ENCODE data around the gene AOX1.
"Not testable (repeated sequence)": the region's sequence is repeated elsewhere in the genome, so short reads cannot be mapped to it uniquely, and the experiment has no call there.

The AOX1 gene

GRCh38 chr2:200585730-200586643 is at the start of gene AOX1:
Gene AOX1, plus strand, starts transcription at chr2:200586014. Its CDS starts 95 bp downstream, at chr2:200586109.
- Histone ChIP-seq H3K9ac (ENCODE audit: low read length) (no peak within 1 kb of the TSS), H3K36me3 (ENCODE audit: control insufficient read depth, insufficient read depth, low read length) (no peaks in the 10 kb centered on the region), H3K27me3 (ENCODE audit: control insufficient read depth, insufficient read depth, low read length) (no peaks in the 10 kb centered on the region), H3K4me3 (ENCODE audit: low read length) (peak within 1 kb of the TSS; percentile 75), H3K27ac (ENCODE audit: low read depth, low read length) (peak within 1 kb of the TSS; percentile 44), H3K4me1 (ENCODE audit: control insufficient read depth, insufficient read depth, low read length) (no peaks in the 10 kb centered on the region)

GRCh38 chr2:200538139-200538538 is 47.7 kb upstream of the AOX1 start:
- Histone ChIP-seq H3K27ac (ENCODE audit: low read depth, low read length) (no peak overlapping the region), H3K4me1 (ENCODE audit: control insufficient read depth, insufficient read depth, low read length) (no peaks in the 10 kb centered on the region), H3K27me3 (ENCODE audit: control insufficient read depth, insufficient read depth, low read length) (no peaks in the 10 kb centered on the region), H3K36me3 (ENCODE audit: control insufficient read depth, insufficient read depth, low read length) (no peaks in the 10 kb centered on the region), H3K4me3 (ENCODE audit: low read length) (no peak overlapping the region), H3K9ac (ENCODE audit: low read length) (no peak overlapping the region)

- Histone ChIP-seq H3K27ac (ENCODE audit: low read depth, low read length) (no peak overlapping the region), H3K9ac (ENCODE audit: low read length) (no peak overlapping the region), H3K4me1 (ENCODE audit: control insufficient read depth, insufficient read depth, low read length) (no peaks in the 10 kb centered on the region), H3K4me3 (ENCODE audit: low read length) (no peak overlapping the region), H3K36me3 (ENCODE audit: control insufficient read depth, insufficient read depth, low read length) (no peaks in the 10 kb centered on the region), H3K27me3 (ENCODE audit: control insufficient read depth, insufficient read depth, low read length) (no peaks in the 10 kb centered on the region)
Observed at GRCh38 chr2:200540793-200541192, 45.0 kb upstream of the AOX1 start.

- not testable (repeated sequence) for H3K27ac ChIP-seq (ENCODE audit: low read depth, low read length); H3K4me3 ChIP-seq (ENCODE audit: low read length); H3K9ac ChIP-seq (ENCODE audit: low read length); H3K36me3 ChIP-seq (ENCODE audit: control insufficient read depth, insufficient read depth, low read length); H3K27me3 ChIP-seq (ENCODE audit: control insufficient read depth, insufficient read depth, low read length); H3K4me1 ChIP-seq (ENCODE audit: control insufficient read depth, insufficient read depth, low read length)
Observed at GRCh38 chr2:200566596-200566995, 19.2 kb upstream of the AOX1 start.

GRCh38 chr2:200567932-200568331 is 17.9 kb upstream of the AOX1 start:
- no peaks in the 10 kb centered on the region for H3K27me3 ChIP-seq (ENCODE audit: control insufficient read depth, insufficient read depth, low read length)
- no peak overlapping the region for H3K4me3 ChIP-seq (ENCODE audit: low read length)
- H3K9ac ChIP-seq (ENCODE audit: low read length), result no peak overlapping the region
- H3K36me3 ChIP-seq (ENCODE audit: control insufficient read depth, insufficient read depth, low read length), result no peaks in the 10 kb centered on the region
- H3K4me1 ChIP-seq (ENCODE audit: control insufficient read depth, insufficient read depth, low read length), result no peaks in the 10 kb centered on the region
- H3K27ac ChIP-seq (ENCODE audit: low read depth, low read length), result no peak overlapping the region

- Histone ChIP-seq H3K27me3 (ENCODE audit: control insufficient read depth, insufficient read depth, low read length) (no peaks in the 10 kb centered on the region), H3K4me1 (ENCODE audit: control insufficient read depth, insufficient read depth, low read length) (no peaks in the 10 kb centered on the region), H3K27ac (ENCODE audit: low read depth, low read length) (no peak overlapping the region), H3K4me3 (ENCODE audit: low read length) (no peak overlapping the region), H3K9ac (ENCODE audit: low read length) (no peak overlapping the region), H3K36me3 (ENCODE audit: control insufficient read depth, insufficient read depth, low read length) (no peaks in the 10 kb centered on the region)
Observed at GRCh38 chr2:200575957-200576356, 9.9 kb upstream of the AOX1 start.

GRCh38 chr2:200577027-200577426 is 8.8 kb upstream of the AOX1 start:
- no peak overlapping the region for H3K4me3 ChIP-seq (ENCODE audit: low read length)
- H3K27me3 ChIP-seq (ENCODE audit: control insufficient read depth, insufficient read depth, low read length), result no peaks in the 10 kb centered on the region
- no peak overlapping the region for H3K27ac ChIP-seq (ENCODE audit: low read depth, low read length)
- no peaks in the 10 kb centered on the region for H3K36me3 ChIP-seq (ENCODE audit: control insufficient read depth, insufficient read depth, low read length)
- H3K9ac ChIP-seq (ENCODE audit: low read length), result no peak overlapping the region
- H3K4me1 ChIP-seq (ENCODE audit: control insufficient read depth, insufficient read depth, low read length), result no peaks in the 10 kb centered on the region

- H3K9ac ChIP-seq (ENCODE audit: low read length), result no peak overlapping the region
- H3K27ac ChIP-seq (ENCODE audit: low read depth, low read length), result no peak overlapping the region
- no peaks in the 10 kb centered on the region for H3K4me1 ChIP-seq (ENCODE audit: control insufficient read depth, insufficient read depth, low read length)
- H3K4me3 ChIP-seq (ENCODE audit: low read length), result no peak overlapping the region
- H3K36me3 ChIP-seq (ENCODE audit: control insufficient read depth, insufficient read depth, low read length), result no peaks in the 10 kb centered on the region
- no peaks in the 10 kb centered on the region for H3K27me3 ChIP-seq (ENCODE audit: control insufficient read depth, insufficient read depth, low read length)
Observed at GRCh38 chr2:200578778-200579177, 7.0 kb upstream of the AOX1 start.

GRCh38 chr2:200584639-200585038 is 1.2 kb upstream of the AOX1 start:
- H3K4me1 ChIP-seq (ENCODE audit: control insufficient read depth, insufficient read depth, low read length), result no peaks in the 10 kb centered on the region
- no peaks in the 10 kb centered on the region for H3K36me3 ChIP-seq (ENCODE audit: control insufficient read depth, insufficient read depth, low read length)
- H3K4me3 ChIP-seq (ENCODE audit: low read length), result no peak overlapping the region
- no peak overlapping the region for H3K27ac ChIP-seq (ENCODE audit: low read depth, low read length)
- no peaks in the 10 kb centered on the region for H3K27me3 ChIP-seq (ENCODE audit: control insufficient read depth, insufficient read depth, low read length)
- H3K9ac ChIP-seq (ENCODE audit: low read length), result no peak overlapping the region

- H3K27me3 ChIP-seq (ENCODE audit: control insufficient read depth, insufficient read depth, low read length), result no peaks in the 10 kb centered on the region
- H3K4me3 ChIP-seq (ENCODE audit: low read length), result peak overlapping the region; percentile 75
- H3K27ac ChIP-seq (ENCODE audit: low read depth, low read length), result no peak overlapping the region
- H3K4me1 ChIP-seq (ENCODE audit: control insufficient read depth, insufficient read depth, low read length), result no peaks in the 10 kb centered on the region
- H3K36me3 ChIP-seq (ENCODE audit: control insufficient read depth, insufficient read depth, low read length), result no peaks in the 10 kb centered on the region
- no peak overlapping the region for H3K9ac ChIP-seq (ENCODE audit: low read length)
Observed at GRCh38 chr2:200585340-200585729, 479 bp upstream of the AOX1 start.

GRCh38 chr2:200586644-200586975 is 796 bp downstream of the AOX1 start:
- Histone ChIP-seq H3K4me3 (ENCODE audit: low read length) (peak overlapping the region; percentile 75), H3K27me3 (ENCODE audit: control insufficient read depth, insufficient read depth, low read length) (no peaks in the 10 kb centered on the region), H3K9ac (ENCODE audit: low read length) (no peak overlapping the region), H3K36me3 (ENCODE audit: control insufficient read depth, insufficient read depth, low read length) (no peaks in the 10 kb centered on the region), H3K27ac (ENCODE audit: low read depth, low read length) (peak overlapping the region; percentile 44), H3K4me1 (ENCODE audit: control insufficient read depth, insufficient read depth, low read length) (no peaks in the 10 kb centered on the region)

GRCh38 chr2:200587007-200587616 is 1.3 kb downstream of the AOX1 start:
- H3K4me3 ChIP-seq (ENCODE audit: low read length), result no peak overlapping the region
- no peak overlapping the region for H3K27ac ChIP-seq (ENCODE audit: low read depth, low read length)
- no peaks in the 10 kb centered on the region for H3K36me3 ChIP-seq (ENCODE audit: control insufficient read depth, insufficient read depth, low read length)

More at GRCh38 chr2:200587007-200587616, 1.3 kb downstream of the AOX1 start:
- H3K4me1 ChIP-seq (ENCODE audit: control insufficient read depth, insufficient read depth, low read length), result no peaks in the 10 kb centered on the region
- H3K27me3 ChIP-seq (ENCODE audit: control insufficient read depth, insufficient read depth, low read length), result no peaks in the 10 kb centered on the region
- H3K9ac ChIP-seq (ENCODE audit: low read length), result no peak overlapping the region

Data from rectal smooth muscle tissue (tissue), 1 donor.